Neural crest cell (in vitro differentiated cells): Measurements from ENCODE around the gene TBC1D2B. TPM values are rescaled to one million over a fixed set of nuclear protein-coding genes. Genes with fewer than 3 reads are reported as not detected.

Source experiments
- DNase-seq: peaks from one replicate; pipeline ENCODE4 v3.0.0; 2021; ENCODE audit warnings: low read depth, mixed read lengths, low spot score
- H3K27ac Mint-ChIP-seq: one replicate; pipeline ENCODE4 v1.8.0; 2021; ENCODE audit warnings: mild to moderate bottlenecking, mixed read lengths; ENCODE audit not compliant: unreplicated experiment
- H3K27me3 Mint-ChIP-seq: 2 replicates; pipeline ENCODE4 v1.8.0; 2021; ENCODE audit warnings: low read depth, mild to moderate bottlenecking, mixed read lengths
- H3K36me3 Mint-ChIP-seq: 2 replicates; pipeline ENCODE4 v1.8.0; 2021; ENCODE audit warnings: low read depth, mild to moderate bottlenecking, mixed read lengths
- H3K4me1 Mint-ChIP-seq: 2 replicates; pipeline ENCODE4 v1.8.0; 2021; ENCODE audit warnings: mixed read lengths
- H3K4me3 Mint-ChIP-seq: one replicate; pipeline ENCODE4 v1.8.0; 2021; ENCODE audit warnings: mild to moderate bottlenecking, mixed read lengths
- H3K9me3 Mint-ChIP-seq: 2 replicates; pipeline ENCODE4 v1.8.0; 2021; ENCODE audit warnings: mixed read lengths
- CTCF ChIP-seq: fragments of 200-600 bp; sonication (generic); conservative IDR thresholded peaks from 2 replicates; pipeline ENCODE4 v1.5.0; 2021; ENCODE audit warnings: antibody characterized with exemption, mild to moderate bottlenecking
- total RNA-seq: library from RNA; stranded (reverse); gene quantifications from 2 replicates; pipeline ENCODE4 v1.2.1, GENCODE V29; 2021

TBC1D2B gene
- total RNA-seq, 1 donor from 2014 or later, result 21.8 TPM

- H3K9me3 Mint-ChIP-seq, result no peaks in the 10 kb centered on the region
- H3K4me1 Mint-ChIP-seq, result peaks cover 8% of the 10 kb centered on the region
- H3K36me3 Mint-ChIP-seq, result peaks cover 5% of the 10 kb centered on the region
- H3K4me3 Mint-ChIP-seq, result no peak overlapping the region
- no peaks in the 10 kb centered on the region for H3K27me3 Mint-ChIP-seq
- no peak for DNase-seq
- H3K27ac Mint-ChIP-seq, result peak overlapping the region; percentile 51
- no peak for TF ChIP-seq CTCF
Observed at GRCh38 chr15:78006567-78007205, 70.8 kb downstream of the TBC1D2B start.

GRCh38 chr15:78004919-78005634, 72.4 kb downstream of the TBC1D2B start:
- TF ChIP-seq CTCF, result no peak
- H3K36me3 Mint-ChIP-seq, result peaks cover 5% of the 10 kb centered on the region
- no peak for DNase-seq
- peaks cover 12% of the 10 kb centered on the region for H3K4me1 Mint-ChIP-seq
- no peak overlapping the region for H3K27ac Mint-ChIP-seq
- no peaks in the 10 kb centered on the region for H3K9me3 Mint-ChIP-seq
- no peaks in the 10 kb centered on the region for H3K27me3 Mint-ChIP-seq
- H3K4me3 Mint-ChIP-seq, result no peak overlapping the region

GRCh38 chr15:78004222-78004727, 73.2 kb downstream of the TBC1D2B start:
- H3K4me3 Mint-ChIP-seq, result no peak overlapping the region
- no peak overlapping the region for H3K27ac Mint-ChIP-seq
- no peaks in the 10 kb centered on the region for H3K9me3 Mint-ChIP-seq
- no peaks in the 10 kb centered on the region for H3K27me3 Mint-ChIP-seq
- no peak for DNase-seq
- peaks cover 11% of the 10 kb centered on the region for H3K4me1 Mint-ChIP-seq
- peaks cover 5% of the 10 kb centered on the region for H3K36me3 Mint-ChIP-seq
- TF ChIP-seq CTCF, result no peak

GRCh38 chr15:78003539-78004008, 73.9 kb downstream of the TBC1D2B start:
- H3K4me3 Mint-ChIP-seq, result no peak overlapping the region
- peaks cover 5% of the 10 kb centered on the region for H3K36me3 Mint-ChIP-seq
- DNase-seq, result no peak
- H3K27ac Mint-ChIP-seq, result no peak overlapping the region
- TF ChIP-seq CTCF, result no peak
- no peaks in the 10 kb centered on the region for H3K9me3 Mint-ChIP-seq
- H3K27me3 Mint-ChIP-seq, result no peaks in the 10 kb centered on the region
- H3K4me1 Mint-ChIP-seq, result peaks cover 11% of the 10 kb centered on the region

- Mint-ChIP-seq H3K27me3 (no peaks in the 10 kb centered on the region), H3K4me3 (no peak overlapping the region), H3K36me3 (peaks cover 5% of the 10 kb centered on the region), H3K4me1 (peaks cover 11% of the 10 kb centered on the region), H3K9me3 (no peaks in the 10 kb centered on the region), H3K27ac (no peak overlapping the region)
- no peak for DNase-seq
- no peak for TF ChIP-seq CTCF
Observed at GRCh38 chr15:78002996-78003395, 74.5 kb downstream of the TBC1D2B start.
